HG02623 (cell line): ENCODE measurements around the gene MAPK8IP3.

Experiments used
- ATAC-seq: cut with Tn5 transposase; IDR thresholded peaks from one replicate; pipeline ENCODE4 v1.9.1; 2021; ENCODE audit warnings: moderate library complexity; ENCODE audit not compliant: unreplicated experiment

The MAPK8IP3 gene

DNA sequence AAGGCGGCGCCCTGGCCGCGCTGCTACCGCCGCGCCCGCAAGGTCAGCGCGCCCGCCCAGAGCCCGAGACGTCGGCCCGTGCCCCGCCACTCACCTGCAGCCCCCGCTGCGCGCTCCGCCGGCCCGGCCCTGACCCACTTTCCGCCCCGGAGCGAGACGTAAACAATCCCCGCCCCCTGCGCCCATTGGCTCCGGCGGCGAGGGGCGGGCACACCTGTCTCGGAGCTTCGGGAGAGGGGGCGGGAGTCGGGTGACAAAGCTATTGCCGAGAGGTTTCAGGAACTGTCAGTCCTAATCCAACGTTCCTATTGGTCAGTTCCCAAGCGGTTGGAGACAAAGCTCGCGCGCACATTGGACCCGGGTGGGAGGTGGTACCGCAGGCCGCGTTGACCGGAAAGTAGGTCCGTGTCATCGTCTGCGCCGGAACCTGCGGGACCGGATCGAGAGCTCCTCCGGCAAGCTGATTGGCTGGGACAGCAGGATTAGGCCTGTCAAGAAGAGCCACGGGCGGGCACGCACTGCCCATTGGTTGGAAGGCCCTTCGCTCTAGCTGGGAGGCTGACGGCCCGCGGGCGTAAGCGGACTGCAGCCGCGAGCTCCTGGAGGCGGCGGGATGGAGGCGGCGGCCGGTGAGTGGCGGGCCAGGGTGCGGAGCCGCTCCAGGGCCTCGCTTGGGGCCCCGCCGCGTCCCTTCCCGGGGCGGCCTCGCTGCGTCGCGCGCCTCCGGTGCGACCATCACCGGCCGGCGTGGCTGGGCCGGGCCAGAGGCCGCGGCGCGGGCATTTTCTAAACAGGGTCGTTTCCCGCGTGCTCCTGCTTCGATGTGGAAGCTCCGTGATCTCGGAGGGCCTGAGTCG lies 76.6 kb downstream of the MAPK8IP3 start, which contains the start of the genes NUBP2 and SPSB3:
Gene NUBP2, plus strand, starts transcription at position 553 of the 857 bp plus-strand sequence. Its CDS starts 61 bp downstream, at position 614.
Gene SPSB3, minus strand, starts transcription at position 164 of the 857 bp plus-strand sequence. CDS start 1,088 bp downstream, outside the sequence.
- peak; percentile 78 for ATAC-seq

- no peak for ATAC-seq
Observed at GRCh38 chr16:1784977-1785845, 79.2 kb downstream of the MAPK8IP3 start.

GRCh38 chr16:1785846-1786170 lies 79.8 kb downstream of the MAPK8IP3 start:
- no peak for ATAC-seq

GRCh38 chr16:1786242-1787055 lies 80.5 kb downstream of the MAPK8IP3 start:
- ATAC-seq: no peak

DNA sequence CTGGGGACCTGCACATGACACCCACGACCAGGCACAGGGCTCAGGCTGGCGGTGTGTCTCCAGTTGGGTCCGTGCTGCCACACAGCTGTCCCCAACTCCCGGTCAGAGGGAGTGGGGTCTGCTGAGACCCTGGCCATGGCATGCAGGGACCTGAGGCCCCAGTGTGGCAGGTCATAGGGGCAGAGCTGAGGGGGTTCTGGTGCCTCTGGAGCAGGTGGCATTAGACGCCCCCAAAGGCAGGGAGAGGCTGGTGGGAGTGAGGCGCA lies 81.0 kb downstream of the MAPK8IP3 start:
- no peak for ATAC-seq

DNA sequence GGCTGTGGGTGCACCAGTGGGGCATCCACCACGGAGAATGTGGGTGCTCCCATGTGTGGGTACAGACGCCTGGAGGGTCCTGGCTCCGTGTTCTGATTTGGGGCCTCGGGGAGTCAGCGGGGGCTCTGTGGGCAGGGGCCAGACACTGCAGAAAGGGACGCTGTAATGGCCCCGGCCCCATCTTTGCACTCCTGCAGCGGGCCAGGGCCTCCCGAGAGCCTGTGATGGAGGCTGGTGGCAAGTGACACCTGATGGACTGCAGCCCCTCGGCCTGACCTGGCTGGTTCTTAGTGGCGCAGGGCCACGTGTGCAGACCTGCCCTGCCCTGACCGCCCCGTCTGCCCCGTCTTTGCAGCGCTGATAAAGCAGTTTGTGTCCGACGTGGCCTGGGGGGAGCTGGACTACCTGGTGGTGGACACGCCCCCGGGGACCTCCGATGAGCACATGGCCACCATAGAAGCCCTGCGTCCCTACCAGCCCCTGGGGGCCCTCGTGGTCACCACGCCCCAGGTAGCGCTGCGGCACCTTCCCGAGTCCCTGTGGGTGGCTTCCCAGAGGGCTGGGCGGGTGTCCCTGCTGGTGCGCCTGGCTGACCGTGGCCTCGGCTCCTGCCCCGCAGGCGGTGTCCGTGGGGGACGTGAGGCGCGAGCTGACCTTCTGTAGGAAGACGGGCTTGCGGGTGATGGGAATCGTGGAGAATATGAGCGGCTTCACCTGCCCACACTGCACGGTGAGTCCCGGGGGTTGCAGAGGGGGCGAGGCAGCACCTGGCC lies 81.5 kb downstream of the MAPK8IP3 start:
- no peak for ATAC-seq

DNA sequence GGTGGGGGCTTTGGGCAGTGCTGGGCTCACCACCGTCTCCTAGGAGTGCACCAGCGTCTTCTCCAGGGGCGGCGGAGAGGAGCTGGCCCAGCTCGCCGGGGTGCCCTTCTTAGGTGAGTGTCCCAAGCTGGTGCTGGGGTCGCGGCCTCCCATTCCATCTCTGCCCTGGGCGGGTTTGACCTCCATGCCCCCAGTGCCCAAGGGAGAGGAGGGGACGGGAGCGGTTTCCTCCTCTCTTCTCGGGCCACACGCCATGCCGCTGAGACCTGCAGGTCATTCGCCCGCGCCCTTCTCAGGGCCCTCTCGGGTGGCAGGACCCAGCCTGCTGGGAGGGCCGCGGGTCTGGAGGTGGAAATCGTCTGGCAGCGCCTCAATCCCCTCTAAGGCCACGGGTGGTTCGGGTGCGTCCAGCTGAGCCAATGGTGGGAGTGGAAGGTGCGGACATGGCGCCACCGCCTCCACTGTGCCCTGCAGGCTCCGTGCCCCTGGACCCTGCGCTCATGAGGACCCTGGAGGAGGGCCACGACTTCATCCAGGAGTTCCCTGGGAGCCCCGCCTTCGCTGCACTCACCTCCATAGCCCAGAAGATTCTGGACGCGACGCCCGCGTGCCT lies 82.2 kb downstream of the MAPK8IP3 start:
- ATAC-seq: no peak

DNA sequence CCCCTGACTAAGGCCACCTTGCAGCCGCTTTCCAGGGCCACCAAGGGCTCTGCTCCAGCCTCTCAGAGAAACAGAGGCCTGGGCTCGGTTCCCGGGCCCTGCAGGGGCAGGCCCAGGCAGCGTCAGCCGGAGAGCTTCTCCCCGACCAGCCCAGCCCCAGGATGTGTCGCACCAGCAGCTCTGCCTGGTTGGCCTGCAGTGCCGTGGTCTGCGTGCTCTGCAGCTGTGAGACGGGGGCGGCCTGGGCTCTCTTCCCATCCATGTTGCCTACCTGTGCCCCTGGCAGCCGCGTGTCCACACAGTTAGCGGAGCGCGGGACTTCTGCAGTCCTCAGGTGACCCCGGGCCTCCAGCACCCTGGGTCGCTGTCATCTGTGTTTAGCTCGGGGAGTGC lies 82.7 kb downstream of the MAPK8IP3 start:
- ATAC-seq: no peak

- ATAC-seq: no peak
Observed at GRCh38 chr16:1789643-1790045, 83.6 kb downstream of the MAPK8IP3 start.

- no peak for ATAC-seq
Observed at GRCh38 chr16:1790261-1790610, 84.2 kb downstream of the MAPK8IP3 start.

DNA sequence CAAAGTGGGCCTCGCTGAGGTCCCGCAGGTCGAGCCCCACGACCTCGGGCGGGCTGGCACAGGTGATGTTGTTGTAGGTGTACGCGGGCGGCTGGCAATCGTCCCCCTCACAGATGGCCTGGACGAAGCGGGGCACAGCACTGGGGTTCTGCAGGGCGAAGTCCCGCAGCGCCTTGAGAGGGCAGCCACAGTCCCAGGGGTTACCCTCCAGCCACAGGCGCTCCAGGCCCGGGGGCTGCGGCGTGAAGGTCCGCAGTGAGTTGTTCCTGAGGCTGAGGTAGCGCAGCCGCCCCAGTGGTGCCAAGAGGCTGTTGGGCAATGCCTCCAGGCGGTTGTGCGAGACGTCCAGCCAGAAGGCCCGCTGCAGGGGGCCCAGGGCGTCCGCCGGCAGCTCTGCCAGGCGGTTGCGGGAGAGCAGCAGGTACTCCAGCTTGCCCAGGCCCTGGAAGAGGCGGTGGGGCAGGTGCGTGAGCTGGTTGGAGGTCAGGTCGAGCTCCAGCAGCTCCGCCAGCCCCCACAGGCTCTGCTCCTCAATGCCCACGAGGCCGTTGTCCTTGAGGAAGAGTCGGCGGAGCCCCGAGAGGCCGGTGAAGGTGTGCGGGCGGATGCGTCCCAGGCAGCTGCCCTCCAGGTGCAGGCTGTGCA lies 84.7 kb downstream of the MAPK8IP3 start:
- ATAC-seq: no peak

DNA sequence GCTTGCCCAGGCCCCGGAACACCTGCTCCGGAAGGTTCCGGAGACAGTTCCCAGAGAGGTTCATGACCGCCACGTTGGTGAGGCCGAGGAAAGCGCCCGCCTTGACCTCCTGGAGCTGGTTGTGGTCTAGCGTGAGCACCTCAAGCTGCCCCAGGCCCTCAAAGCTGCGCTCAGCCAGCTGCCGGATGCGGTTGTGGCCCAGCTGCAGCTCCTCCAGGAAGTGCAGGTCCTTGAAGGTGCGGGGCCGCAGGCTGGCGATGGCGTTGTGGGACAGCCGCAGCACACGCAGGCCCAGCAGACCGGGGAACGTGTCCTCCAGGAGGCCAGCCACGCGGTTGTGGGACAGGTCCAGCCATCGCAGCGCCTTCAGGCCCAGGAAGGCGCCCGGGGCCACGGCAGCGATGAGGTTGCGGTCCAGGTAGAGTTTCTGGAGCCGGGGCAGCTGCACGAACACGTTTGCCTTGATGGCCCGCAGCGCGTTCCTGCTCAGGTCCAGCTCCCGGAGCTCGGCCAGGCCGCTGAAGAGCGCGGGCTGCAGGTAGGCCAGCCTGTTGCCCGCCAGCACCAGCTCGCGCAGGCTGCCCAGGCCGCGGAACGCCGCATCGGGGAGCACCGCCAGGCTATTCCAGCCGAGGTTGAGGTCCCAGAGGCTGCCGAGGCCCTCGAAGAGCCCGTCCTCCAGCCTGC lies 85.4 kb downstream of the MAPK8IP3 start:
- no peak for ATAC-seq

- ATAC-seq: no peak
Observed at GRCh38 chr16:1791943-1792812, 86.2 kb downstream of the MAPK8IP3 start.

GRCh38 chr16:1792836-1793577 lies 87.0 kb downstream of the MAPK8IP3 start:
- ATAC-seq: no peak

GRCh38 chr16:1793578-1794220 lies 87.7 kb downstream of the MAPK8IP3 start, which contains the start of gene IGFALS:
Gene IGFALS, minus strand, starts transcription at chr16:1793705. Its CDS starts 53 bp downstream, at chr16:1793652.
- ATAC-seq: no peak

GRCh38 chr16:1794221-1794871 lies 88.4 kb downstream of the MAPK8IP3 start:
- no peak for ATAC-seq
